GM23338 (cell line): ENCODE measurements around the gene MYO9A. TPM values are rescaled to one million over a fixed set of nuclear protein-coding genes. Genes with fewer than 3 reads are reported as not detected.
A peak's percentile ranks its signal among the peaks of the same experiment; 100 is the strongest.

ENCODE experiments used
- ATAC-seq: fragments of 200-7000 bp; cut with Tn5 transposase; 3 replicates; pipeline ENCODE4 v1.9.1; 2020
- DNase-seq: peaks from one replicate; pipeline ENCODE4 v3.0.0-alpha.2; 2015; ENCODE audit warnings: low spot score
- H2AFZ ChIP-seq: fragments of 200-600 bp; sonication (generic); 2 replicates; pipeline ENCODE4 v1.8.0; 2016; ENCODE audit warnings: antibody characterized with exemption, mild to moderate bottlenecking, moderate library complexity
- H3F3A ChIP-seq: fragments of 200-600 bp; sonication (generic); replicated peaks from 2 replicates; pipeline ENCODE4 v1.8.0; 2017; ENCODE audit warnings: antibody characterized with exemption, mixed run types, low read depth
- H3K27ac ChIP-seq: fragments of 200-600 bp; sonication (generic); 2 replicates; pipeline ENCODE4 v1.6.1; 2016; ENCODE audit warnings: low read depth
- H3K27me3 ChIP-seq: fragments of 200-600 bp; sonication (generic); 2 replicates; pipeline ENCODE4 v1.8.0; 2016; ENCODE audit warnings: mild to moderate bottlenecking, mixed run types, moderate library complexity; ENCODE audit not compliant: insufficient read depth
- H3K36me3 ChIP-seq: fragments of 200-600 bp; sonication (generic); 2 replicates; pipeline ENCODE4 v1.8.0; 2016; ENCODE audit warnings: mild to moderate bottlenecking; ENCODE audit not compliant: insufficient read depth
- H3K4me1 ChIP-seq: fragments of 200-600 bp; sonication (generic); 2 replicates; pipeline ENCODE4 v1.8.0; 2016; ENCODE audit warnings: mild to moderate bottlenecking, moderate library complexity; ENCODE audit not compliant: insufficient read depth
- H3K4me2 ChIP-seq: fragments of 200-600 bp; sonication (generic); 2 replicates; pipeline ENCODE4 v1.7.1; 2017; ENCODE audit warnings: mixed run types
- H3K4me3 ChIP-seq: fragments of 200-600 bp; sonication (generic); 2 replicates; pipeline ENCODE4 v1.6.1; 2016; ENCODE audit warnings: mixed run types
- H3K79me2 ChIP-seq: fragments of 200-600 bp; sonication (generic); replicated peaks from 2 replicates; pipeline ENCODE4 v1.8.0; 2017; ENCODE audit warnings: mild to moderate bottlenecking; ENCODE audit not compliant: insufficient read depth
- H3K9me2 ChIP-seq: fragments of 200-600 bp; sonication (generic); 2 replicates; pipeline ENCODE4 v1.8.0; 2017; ENCODE audit not compliant: insufficient read depth
- H4K20me1 ChIP-seq: fragments of 200-600 bp; sonication (generic); replicated peaks from 2 replicates; pipeline ENCODE4 v1.8.0; 2017; ENCODE audit warnings: mild to moderate bottlenecking; ENCODE audit not compliant: insufficient read depth
- H3K27ac Mint-ChIP-seq: 2 replicates; pipeline ENCODE4 v1.8.0; 2020; ENCODE audit warnings: inconsistent platforms, mild to moderate bottlenecking, moderate library complexity, mixed read lengths
- H3K27me3 Mint-ChIP-seq: 3 replicates; pipeline ENCODE4 v1.8.0; 2022; ENCODE audit warnings: low read depth, mild to moderate bottlenecking, moderate library complexity, mixed read lengths, inconsistent platforms; ENCODE audit not compliant: insufficient read depth, poor library complexity
- H3K36me3 Mint-ChIP-seq: 3 replicates; pipeline ENCODE4 v1.8.0; 2021; ENCODE audit warnings: low read depth, mild to moderate bottlenecking, inconsistent platforms, moderate library complexity, mixed read lengths
- H3K4me1 Mint-ChIP-seq: 3 replicates; pipeline ENCODE4 v1.8.0; 2020; ENCODE audit warnings: mild to moderate bottlenecking, inconsistent platforms, mixed read lengths
- H3K4me3 Mint-ChIP-seq: 3 replicates; pipeline ENCODE4 v1.8.0; 2021; ENCODE audit warnings: moderate library complexity, mild to moderate bottlenecking, inconsistent platforms, mixed read lengths
- H3K9me3 Mint-ChIP-seq: 3 replicates; pipeline ENCODE4 v1.8.0; 2020; ENCODE audit warnings: moderate library complexity, mild to moderate bottlenecking, inconsistent platforms, mixed read lengths
- CREB1 ChIP-seq: fragments of 250-450 bp; sonication (Bioruptor Pico); IDR thresholded peaks from 2 replicates; pipeline ENCODE4 v1.5.0; 2020; ENCODE audit warnings: low read depth, mild to moderate bottlenecking, moderate library complexity
- EZH2 ChIP-seq: fragments of 200-600 bp; sonication (generic); IDR thresholded peaks from one replicate; pipeline ENCODE4 v1.8.0; 2017; ENCODE audit warnings: antibody characterized with exemption, mild to moderate bottlenecking, low read depth; ENCODE audit not compliant: unreplicated experiment
- EZH2phosphoT487 ChIP-seq: fragments of 200-600 bp; sonication (generic); IDR thresholded peaks from one replicate; pipeline ENCODE4 v1.8.1; 2018; ENCODE audit warnings: antibody characterized with exemption; ENCODE audit not compliant: unreplicated experiment
- JUNB ChIP-seq: IDR thresholded peaks from one replicate; pipeline ENCODE4 v1.6.1; 2016; ENCODE audit warnings: antibody characterized with exemption; ENCODE audit not compliant: unreplicated experiment
- NANOG ChIP-seq: IDR thresholded peaks from 2 replicates; pipeline ENCODE4 v1.6.1; 2016; ENCODE audit warnings: antibody characterized with exemption, borderline replicate concordance
- POLR2AphosphoS5 ChIP-seq: IDR thresholded peaks from 2 replicates; pipeline ENCODE4 v1.6.1; 2016; ENCODE audit warnings: antibody characterized with exemption, low read depth
- STAT1 ChIP-seq: IDR thresholded peaks from one replicate; pipeline ENCODE4 v1.6.1; 2016; ENCODE audit warnings: antibody characterized with exemption; ENCODE audit not compliant: unreplicated experiment
- ZNF114 ChIP-seq: fragments of 250-450 bp; sonication (Bioruptor Pico); IDR thresholded peaks from 2 replicates; pipeline ENCODE4 v1.5.0; 2020; ENCODE audit warnings: mild to moderate bottlenecking, moderate library complexity
- ZNF331 ChIP-seq: fragments of 250-450 bp; sonication (Bioruptor Pico); IDR thresholded peaks from 2 replicates; pipeline ENCODE4 v1.5.0; 2020; ENCODE audit warnings: low read depth, mild to moderate bottlenecking, moderate library complexity
- ZNF462 ChIP-seq: fragments of 250-450 bp; sonication (Bioruptor Pico); IDR thresholded peaks from 2 replicates; pipeline ENCODE4 v1.5.0; 2020; ENCODE audit warnings: mild to moderate bottlenecking, moderate library complexity
- polyA plus RNA-seq: library from polyadenylated mRNA; unstranded; fragments of >200 nt; fragmentation: Nextera tagmentation; extraction: Ambion mirVana; gene quantifications from 2 replicates; pipeline ENCODE4 v1.2.1, GENCODE V29; 2016
- total RNA-seq: library from RNA; depleted of rRNA; stranded (reverse); fragments of >200 nt; shearing (Covaris generic); gene quantifications from 2 replicates; pipeline ENCODE4 v1.2.3, GENCODE V29; 2014
- TF ChIP-seq, protein P1 (sequence below): IDR thresholded peaks from 2 replicates; pipeline ENCODE4 v1.6.1; 2016; ENCODE audit warnings: antibody characterized with exemption
- TF ChIP-seq, protein P2 (sequence below), 2 experiments: fragments of 200-600 bp in 1 of 2; sonication (generic) in 1 of 2; conservative IDR thresholded peaks; 2 replicates each; pipeline versions ENCODE4 v1.5.1 to v1.6.1; 2016 to 2017; ENCODE audit warnings: antibody characterized with exemption in 2 of 2, low read depth in 2 of 2, mild to moderate bottlenecking in 2 of 2, moderate library complexity in 1 of 2

Gene MYO9A
- total and polyA plus RNA-seq, 2 experiments from 2014 or later, result 11.6 to 32.8 TPM

DNA sequence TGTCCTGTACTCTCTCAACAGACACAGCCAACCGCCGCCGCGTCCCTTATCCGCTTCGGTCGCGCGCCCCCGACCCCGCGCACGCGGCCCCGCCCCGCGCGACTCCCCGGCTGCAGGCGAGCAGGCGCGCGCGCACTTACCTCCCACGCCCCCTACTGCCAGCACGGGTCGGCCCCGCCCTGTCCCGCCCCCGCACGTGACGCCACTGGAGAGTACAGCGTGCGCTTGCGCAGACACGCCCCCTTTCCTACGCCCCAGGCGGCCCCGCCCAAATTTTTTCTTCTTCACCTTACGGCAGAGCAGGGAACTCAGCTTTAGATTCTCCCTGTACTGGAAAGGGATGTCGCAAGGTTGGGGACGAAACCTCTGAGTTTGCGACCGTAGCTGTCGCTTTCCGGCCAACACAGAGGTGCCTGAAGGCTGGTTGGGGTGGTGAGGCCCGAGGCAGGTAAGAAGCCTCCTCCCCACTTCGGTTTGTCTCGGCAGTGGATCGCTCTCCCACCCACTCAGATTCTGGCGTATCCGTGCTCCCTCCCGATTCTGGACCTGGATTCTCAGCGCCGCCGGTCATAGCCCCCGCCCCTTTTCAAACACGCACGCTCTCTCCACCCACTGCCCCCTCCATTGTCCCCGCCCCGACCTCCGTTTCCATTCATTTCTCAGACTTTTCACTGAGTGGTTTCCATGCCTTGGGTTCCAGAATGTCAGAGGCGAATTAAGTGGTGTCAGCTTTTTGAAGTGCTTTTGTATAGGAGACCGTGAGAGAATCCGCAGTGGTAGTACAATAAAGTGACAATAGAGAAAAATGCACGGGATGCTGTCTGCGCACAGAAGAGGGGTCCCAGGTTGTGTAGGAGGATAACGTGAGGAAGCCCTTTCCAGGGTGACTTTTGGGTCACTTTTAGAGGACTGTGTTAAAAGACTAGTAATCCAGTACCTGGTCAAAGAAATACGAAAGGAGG is at the start of gene MYO9A, which contains the start of gene SENP8 (continued):
- TF ChIP-seq, protein P1, sequence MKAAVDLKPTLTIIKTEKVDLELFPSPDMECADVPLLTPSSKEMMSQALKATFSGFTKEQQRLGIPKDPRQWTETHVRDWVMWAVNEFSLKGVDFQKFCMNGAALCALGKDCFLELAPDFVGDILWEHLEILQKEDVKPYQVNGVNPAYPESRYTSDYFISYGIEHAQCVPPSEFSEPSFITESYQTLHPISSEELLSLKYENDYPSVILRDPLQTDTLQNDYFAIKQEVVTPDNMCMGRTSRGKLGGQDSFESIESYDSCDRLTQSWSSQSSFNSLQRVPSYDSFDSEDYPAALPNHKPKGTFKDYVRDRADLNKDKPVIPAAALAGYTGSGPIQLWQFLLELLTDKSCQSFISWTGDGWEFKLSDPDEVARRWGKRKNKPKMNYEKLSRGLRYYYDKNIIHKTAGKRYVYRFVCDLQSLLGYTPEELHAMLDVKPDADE, result no peak
- peak; percentile 92 for TF ChIP-seq POLR2AphosphoS5
- peak; percentile 36 for TF ChIP-seq CREB1 (CRISPR knock-in tag)
- no peak for TF ChIP-seq NANOG
- no peak for TF ChIP-seq JUNB

DNA sequence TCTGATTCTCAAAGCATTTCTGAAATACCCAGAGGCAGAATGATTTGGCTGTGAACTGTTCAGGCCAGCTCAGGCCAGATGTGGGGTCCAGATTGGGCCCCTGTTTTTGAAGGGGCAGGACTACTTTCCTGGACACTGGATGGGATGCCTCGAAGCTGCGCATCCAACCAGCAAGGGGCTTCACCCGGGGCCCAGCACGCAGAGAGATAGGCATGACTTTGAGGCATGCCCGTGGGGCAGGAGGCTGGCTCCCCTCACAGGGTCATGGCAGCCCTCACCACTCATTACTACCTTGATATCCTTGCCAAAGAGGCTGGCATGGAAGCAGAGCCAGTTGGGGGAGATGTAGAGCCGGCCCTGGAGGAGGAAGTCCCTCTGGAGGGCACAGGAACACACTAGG is 49.5 kb upstream of the MYO9A start:
- no peak overlapping the region for H3K4me3 ChIP-seq
- ATAC-seq (no peak), DNase-seq (no peak)
- H3K36me3 Mint-ChIP-seq, result no peaks in the 10 kb centered on the region
- no peak overlapping the region for H3K27ac ChIP-seq
- no peak overlapping the region for H3K27ac Mint-ChIP-seq
- H3K27me3 Mint-ChIP-seq, result peaks cover 4% of the 10 kb centered on the region
- H3F3A ChIP-seq, result no peaks in the 10 kb centered on the region
- H3K9me2 ChIP-seq, result 0 out of 2 replicates have a peak, but pooled peaks cover 4% of the 10 kb centered on the region
- H4K20me1 ChIP-seq, result no peaks in the 10 kb centered on the region
- no peaks in the 10 kb centered on the region for H3K36me3 ChIP-seq
- H3K4me1 ChIP-seq, result no peaks in the 10 kb centered on the region
- H3K9me3 Mint-ChIP-seq, result no peaks in the 10 kb centered on the region
- no peak overlapping the region for H3K4me3 Mint-ChIP-seq
- H2AFZ ChIP-seq, result no peak overlapping the region
- peaks cover 7% of the 10 kb centered on the region for H3K4me1 Mint-ChIP-seq
- no peaks in the 10 kb centered on the region for H3K79me2 ChIP-seq
- no peaks in the 10 kb centered on the region for H3K27me3 ChIP-seq
- no peak overlapping the region for H3K4me2 ChIP-seq
- TF ChIP-seq POLR2AphosphoS5, result no peak
- TF ChIP-seq STAT1, result no peak
- TF ChIP-seq EZH2phosphoT487, result no peak
- no peak for TF ChIP-seq JUNB
- TF ChIP-seq, protein P2, sequence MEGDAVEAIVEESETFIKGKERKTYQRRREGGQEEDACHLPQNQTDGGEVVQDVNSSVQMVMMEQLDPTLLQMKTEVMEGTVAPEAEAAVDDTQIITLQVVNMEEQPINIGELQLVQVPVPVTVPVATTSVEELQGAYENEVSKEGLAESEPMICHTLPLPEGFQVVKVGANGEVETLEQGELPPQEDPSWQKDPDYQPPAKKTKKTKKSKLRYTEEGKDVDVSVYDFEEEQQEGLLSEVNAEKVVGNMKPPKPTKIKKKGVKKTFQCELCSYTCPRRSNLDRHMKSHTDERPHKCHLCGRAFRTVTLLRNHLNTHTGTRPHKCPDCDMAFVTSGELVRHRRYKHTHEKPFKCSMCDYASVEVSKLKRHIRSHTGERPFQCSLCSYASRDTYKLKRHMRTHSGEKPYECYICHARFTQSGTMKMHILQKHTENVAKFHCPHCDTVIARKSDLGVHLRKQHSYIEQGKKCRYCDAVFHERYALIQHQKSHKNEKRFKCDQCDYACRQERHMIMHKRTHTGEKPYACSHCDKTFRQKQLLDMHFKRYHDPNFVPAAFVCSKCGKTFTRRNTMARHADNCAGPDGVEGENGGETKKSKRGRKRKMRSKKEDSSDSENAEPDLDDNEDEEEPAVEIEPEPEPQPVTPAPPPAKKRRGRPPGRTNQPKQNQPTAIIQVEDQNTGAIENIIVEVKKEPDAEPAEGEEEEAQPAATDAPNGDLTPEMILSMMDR (conservative IDR thresholded peaks at IDR 0.05; ENCODE audit: low read depth in 2 of 2), result no peak
- no peak for TF ChIP-seq ZNF114 (CRISPR knock-in tag)
- no peak for TF ChIP-seq ZNF331 (CRISPR knock-in tag)
- TF ChIP-seq, protein P1, result no peak
- no peak for TF ChIP-seq CREB1 (CRISPR knock-in tag)
- TF ChIP-seq ZNF462, result no peak
- no peak for TF ChIP-seq NANOG
- no peak for TF ChIP-seq EZH2
